Neural cell (in vitro differentiated cells): ENCODE measurements around the gene NXNL1. TPM values are rescaled to one million over a fixed set of nuclear protein-coding genes. Genes with fewer than 3 reads are reported as not detected.

Experiments used
- H2AFZ ChIP-seq: fragments of 200-600, 300-800 bp; sonication (generic), shearing (Covaris generic); 2 replicates; pipeline ENCODE4 v1.6.0; 2014; ENCODE audit warnings: low read depth, mild to moderate bottlenecking, antibody characterized with exemption, low read length, moderate library complexity
- H3F3A ChIP-seq: fragments of 200-600 bp; shearing (Covaris generic); 2 replicates; pipeline ENCODE4 v1.6.1; 2016; ENCODE audit warnings: mild to moderate bottlenecking, moderate library complexity, mixed read lengths, antibody characterized with exemption, low read length; ENCODE audit not compliant: insufficient read depth, poor library complexity, severe bottlenecking
- H3K27ac ChIP-seq: fragments of 200-600, 300-800 bp; sonication (generic), shearing (Covaris generic); 2 replicates; pipeline ENCODE4 v1.5.1; 2014; ENCODE audit warnings: mild to moderate bottlenecking, low read length, moderate library complexity
- H3K27me3 ChIP-seq: fragments of 300-800, 200-600 bp; sonication (generic), shearing (Covaris generic); 2 replicates; pipeline ENCODE4 v1.6.0; 2014; ENCODE audit warnings: mild to moderate bottlenecking, low read depth, low read length, moderate library complexity; ENCODE audit not compliant: insufficient read depth
- H3K36me3 ChIP-seq: fragments of 300-800, 200-600 bp; sonication (generic), shearing (Covaris generic); 2 replicates; pipeline ENCODE4 v1.5.1; 2014; ENCODE audit warnings: mild to moderate bottlenecking, antibody characterized with exemption, low read length, moderate library complexity; ENCODE audit not compliant: insufficient read depth
- H3K4me2 ChIP-seq: fragments of 300-800, 200-600 bp; sonication (generic), shearing (Covaris generic); 2 replicates; pipeline ENCODE4 v1.6.0; 2014; ENCODE audit warnings: mild to moderate bottlenecking, low read length
- H3K4me3 ChIP-seq: fragments of 300-800, 200-600 bp; sonication (generic), shearing (Covaris generic); 2 replicates; pipeline ENCODE4 v1.5.1; 2014; ENCODE audit warnings: mild to moderate bottlenecking, low read length, moderate library complexity
- H3K79me2 ChIP-seq: fragments of 200-600 bp; shearing (Covaris generic); replicated peaks from 2 replicates; pipeline ENCODE4 v1.6.0; 2014; ENCODE audit warnings: mild to moderate bottlenecking, low read length, moderate library complexity; ENCODE audit not compliant: insufficient read depth
- H3K9ac ChIP-seq: fragments of 300-800, 200-600 bp; sonication (generic), shearing (Covaris generic); 2 replicates; pipeline ENCODE4 v1.6.1; 2016; ENCODE audit warnings: mild to moderate bottlenecking, low read length, mixed read lengths
- H3K9me2 ChIP-seq: fragments of 200-600 bp; shearing (Covaris generic); 2 replicates; pipeline ENCODE4 v1.6.1; 2016; ENCODE audit warnings: mild to moderate bottlenecking, low read length, mixed read lengths; ENCODE audit not compliant: insufficient read depth
- H3K9me3 ChIP-seq: fragments of 200-600, 300-800 bp; sonication (generic), shearing (Covaris generic); 2 replicates; pipeline ENCODE4 v1.6.1; 2016; ENCODE audit warnings: mild to moderate bottlenecking, mixed run types, low read length, moderate library complexity, mixed read lengths
- H4K20me1 ChIP-seq: fragments of 200-600 bp; shearing (Covaris generic); 2 replicates; pipeline ENCODE4 v1.6.1; 2016; ENCODE audit warnings: mild to moderate bottlenecking, mixed run types; ENCODE audit not compliant: insufficient read depth
- EP300 ChIP-seq: fragments of 450-650 bp; conservative IDR thresholded peaks from 2 replicates; pipeline ENCODE4 v1.6.1; 2014; ENCODE audit warnings: antibody characterized with exemption, mild to moderate bottlenecking, moderate library complexity; ENCODE audit not compliant: poor library complexity, severe bottlenecking
- EZH2 ChIP-seq: fragments of 200-600, 300-800 bp; shearing (Covaris generic), sonication (generic); IDR thresholded peaks from 2 replicates; pipeline ENCODE4 v1.6.1; 2014; ENCODE audit warnings: antibody characterized with exemption, low read length, borderline replicate concordance, mild to moderate bottlenecking; ENCODE audit not compliant: insufficient read depth, poor library complexity, severe bottlenecking
- MXI1 ChIP-seq: fragments of 450-650 bp; conservative IDR thresholded peaks from 2 replicates; pipeline ENCODE4 v1.6.1; 2014; ENCODE audit warnings: antibody characterized with exemption, mild to moderate bottlenecking; ENCODE audit not compliant: poor library complexity, severe bottlenecking
- POLR2AphosphoS5 ChIP-seq: IDR thresholded peaks from 2 replicates; pipeline ENCODE4 v1.6.1; 2012
- RAD21 ChIP-seq: fragments of 450-650 bp; conservative IDR thresholded peaks from 2 replicates; pipeline ENCODE4 v1.6.1; 2014; ENCODE audit warnings: antibody characterized with exemption, mild to moderate bottlenecking, moderate library complexity
- SMC3 ChIP-seq: fragments of 450-650 bp; conservative IDR thresholded peaks from 2 replicates; pipeline ENCODE4 v1.6.1; 2014; ENCODE audit warnings: antibody characterized with exemption, mild to moderate bottlenecking, moderate library complexity; ENCODE audit not compliant: poor library complexity
- TAF1 ChIP-seq: IDR thresholded peaks from 2 replicates; pipeline ENCODE4 v1.6.1; 2012; ENCODE audit warnings: low read depth
- polyA plus RNA-seq: library from polyadenylated mRNA; depleted of rRNA; stranded (reverse); fragments of >200 nt; gene quantifications from 2 replicates; pipeline ENCODE4 v1.2.3, GENCODE V29; 2014
- TF ChIP-seq, protein P1 (sequence below): IDR thresholded peaks from 2 replicates; pipeline ENCODE4 v1.6.1; 2012; ENCODE audit warnings: borderline replicate concordance
- TF ChIP-seq, protein P2 (sequence below): fragments of 450-650 bp; IDR thresholded peaks from 2 replicates; pipeline ENCODE4 v1.5.1; 2014; ENCODE audit warnings: antibody characterized with exemption, mild to moderate bottlenecking, moderate library complexity; ENCODE audit not compliant: poor library complexity, severe bottlenecking

The NXNL1 gene
- polyA plus RNA-seq, 1 donor from 2014 or later, result not detected

DNA sequence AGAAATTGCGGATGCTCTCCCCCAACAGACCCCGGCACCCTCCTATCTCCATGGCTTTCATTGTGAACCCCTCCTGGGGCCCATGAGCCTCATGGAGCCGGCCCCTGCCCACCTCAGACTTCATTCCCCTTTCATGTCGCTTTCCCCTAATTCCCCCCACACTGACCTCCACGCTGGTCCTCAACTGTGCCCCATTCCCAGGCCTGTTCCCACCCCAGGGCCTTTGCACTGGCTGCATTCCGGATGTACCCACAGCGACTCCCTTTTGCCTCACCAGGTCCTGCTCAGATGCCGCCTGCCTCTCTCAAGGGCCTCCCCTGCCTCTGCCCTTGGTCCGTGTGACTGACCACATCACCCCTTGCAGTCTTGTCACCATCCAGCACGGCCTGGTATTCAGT, 22.9 kb upstream of the NXNL1 start:
- no peak for TF ChIP-seq POLR2AphosphoS5
- TF ChIP-seq RAD21, result no peak
- TF ChIP-seq MXI1, result no peak
- TF ChIP-seq, protein P1, sequence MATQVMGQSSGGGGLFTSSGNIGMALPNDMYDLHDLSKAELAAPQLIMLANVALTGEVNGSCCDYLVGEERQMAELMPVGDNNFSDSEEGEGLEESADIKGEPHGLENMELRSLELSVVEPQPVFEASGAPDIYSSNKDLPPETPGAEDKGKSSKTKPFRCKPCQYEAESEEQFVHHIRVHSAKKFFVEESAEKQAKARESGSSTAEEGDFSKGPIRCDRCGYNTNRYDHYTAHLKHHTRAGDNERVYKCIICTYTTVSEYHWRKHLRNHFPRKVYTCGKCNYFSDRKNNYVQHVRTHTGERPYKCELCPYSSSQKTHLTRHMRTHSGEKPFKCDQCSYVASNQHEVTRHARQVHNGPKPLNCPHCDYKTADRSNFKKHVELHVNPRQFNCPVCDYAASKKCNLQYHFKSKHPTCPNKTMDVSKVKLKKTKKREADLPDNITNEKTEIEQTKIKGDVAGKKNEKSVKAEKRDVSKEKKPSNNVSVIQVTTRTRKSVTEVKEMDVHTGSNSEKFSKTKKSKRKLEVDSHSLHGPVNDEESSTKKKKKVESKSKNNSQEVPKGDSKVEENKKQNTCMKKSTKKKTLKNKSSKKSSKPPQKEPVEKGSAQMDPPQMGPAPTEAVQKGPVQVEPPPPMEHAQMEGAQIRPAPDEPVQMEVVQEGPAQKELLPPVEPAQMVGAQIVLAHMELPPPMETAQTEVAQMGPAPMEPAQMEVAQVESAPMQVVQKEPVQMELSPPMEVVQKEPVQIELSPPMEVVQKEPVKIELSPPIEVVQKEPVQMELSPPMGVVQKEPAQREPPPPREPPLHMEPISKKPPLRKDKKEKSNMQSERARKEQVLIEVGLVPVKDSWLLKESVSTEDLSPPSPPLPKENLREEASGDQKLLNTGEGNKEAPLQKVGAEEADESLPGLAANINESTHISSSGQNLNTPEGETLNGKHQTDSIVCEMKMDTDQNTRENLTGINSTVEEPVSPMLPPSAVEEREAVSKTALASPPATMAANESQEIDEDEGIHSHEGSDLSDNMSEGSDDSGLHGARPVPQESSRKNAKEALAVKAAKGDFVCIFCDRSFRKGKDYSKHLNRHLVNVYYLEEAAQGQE, result no peak
- TF ChIP-seq TAF1, result no peak
- H3K4me3 ChIP-seq, result no peak overlapping the region

DNA sequence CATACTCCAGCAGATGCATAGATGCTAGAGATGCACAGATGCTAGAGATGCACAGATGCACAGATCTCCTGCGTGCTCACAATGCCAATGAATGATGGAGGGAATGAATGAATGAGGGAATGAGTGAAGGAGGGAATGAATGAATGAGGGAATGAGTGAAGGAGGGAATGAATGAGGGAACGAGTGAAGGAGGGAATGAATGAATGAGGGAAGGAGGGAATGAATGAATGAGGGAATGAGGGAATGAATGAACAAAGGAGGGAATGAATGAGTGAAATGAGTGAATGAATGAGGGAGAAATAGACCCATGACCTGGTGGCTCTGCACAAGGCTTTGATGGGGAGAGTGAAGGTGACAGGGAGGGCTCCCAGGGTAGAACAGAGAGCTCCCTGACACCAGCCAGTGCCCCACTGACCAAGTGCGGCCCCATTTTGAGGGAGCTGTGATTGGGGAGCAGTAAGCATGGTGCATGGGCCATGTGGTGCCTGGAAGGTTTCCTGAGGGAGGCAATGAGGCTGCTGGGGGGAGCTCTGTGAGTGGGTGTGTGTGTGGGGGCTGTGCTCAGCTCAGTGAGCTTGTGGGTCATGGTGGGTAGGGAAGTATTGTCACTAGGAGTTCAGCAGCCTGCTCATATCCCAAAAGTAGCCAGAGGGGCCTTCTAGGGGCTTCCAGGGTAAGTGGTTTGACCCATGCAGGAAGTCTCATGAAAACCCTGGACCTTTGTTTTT, 22.3 kb upstream of the NXNL1 start:
- no peak overlapping the region for H3K27ac ChIP-seq
- no peaks in the 10 kb centered on the region for H4K20me1 ChIP-seq
- no peaks in the 10 kb centered on the region for H3F3A ChIP-seq
- no peaks in the 10 kb centered on the region for H3K36me3 ChIP-seq
- H3K27me3 ChIP-seq, result no peaks in the 10 kb centered on the region
- H3K9ac ChIP-seq, result no peak overlapping the region
- TF ChIP-seq, protein P1, result no peak
- no peak for TF ChIP-seq MXI1
- TF ChIP-seq EP300, result no peak
- TF ChIP-seq RAD21, result no peak
- TF ChIP-seq POLR2AphosphoS5, result no peak
- no peak for TF ChIP-seq TAF1
- TF ChIP-seq, protein P2, sequence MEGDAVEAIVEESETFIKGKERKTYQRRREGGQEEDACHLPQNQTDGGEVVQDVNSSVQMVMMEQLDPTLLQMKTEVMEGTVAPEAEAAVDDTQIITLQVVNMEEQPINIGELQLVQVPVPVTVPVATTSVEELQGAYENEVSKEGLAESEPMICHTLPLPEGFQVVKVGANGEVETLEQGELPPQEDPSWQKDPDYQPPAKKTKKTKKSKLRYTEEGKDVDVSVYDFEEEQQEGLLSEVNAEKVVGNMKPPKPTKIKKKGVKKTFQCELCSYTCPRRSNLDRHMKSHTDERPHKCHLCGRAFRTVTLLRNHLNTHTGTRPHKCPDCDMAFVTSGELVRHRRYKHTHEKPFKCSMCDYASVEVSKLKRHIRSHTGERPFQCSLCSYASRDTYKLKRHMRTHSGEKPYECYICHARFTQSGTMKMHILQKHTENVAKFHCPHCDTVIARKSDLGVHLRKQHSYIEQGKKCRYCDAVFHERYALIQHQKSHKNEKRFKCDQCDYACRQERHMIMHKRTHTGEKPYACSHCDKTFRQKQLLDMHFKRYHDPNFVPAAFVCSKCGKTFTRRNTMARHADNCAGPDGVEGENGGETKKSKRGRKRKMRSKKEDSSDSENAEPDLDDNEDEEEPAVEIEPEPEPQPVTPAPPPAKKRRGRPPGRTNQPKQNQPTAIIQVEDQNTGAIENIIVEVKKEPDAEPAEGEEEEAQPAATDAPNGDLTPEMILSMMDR, result no peak
- TF ChIP-seq SMC3, result no peak
- no peak for TF ChIP-seq EZH2
- H3K4me2 ChIP-seq, result no peak overlapping the region
- H3K79me2 ChIP-seq, result no peaks in the 10 kb centered on the region
- no peak overlapping the region for H2AFZ ChIP-seq
- H3K9me2 ChIP-seq, result no peaks in the 10 kb centered on the region
- no peaks in the 10 kb centered on the region for H3K9me3 ChIP-seq
- no peak overlapping the region for H3K4me3 ChIP-seq

More for the DNA sequence above, 22.9 kb upstream of the NXNL1 start:
- Histone ChIP-seq H2AFZ (no peak overlapping the region), H3F3A (no peaks in the 10 kb centered on the region), H4K20me1 (no peaks in the 10 kb centered on the region), H3K9me2 (no peaks in the 10 kb centered on the region), H3K4me2 (no peak overlapping the region), H3K36me3 (no peaks in the 10 kb centered on the region), H3K27ac (no peak overlapping the region), H3K9me3 (no peaks in the 10 kb centered on the region), H3K27me3 (no peaks in the 10 kb centered on the region), H3K9ac (no peak overlapping the region), H3K79me2 (no peaks in the 10 kb centered on the region)
